ENCODE data around the gene PCDHB13.
"Not testable (repeated sequence)": the region's sequence is repeated elsewhere in the genome, so short reads cannot be mapped to it uniquely, and the experiment has no call there.

Gene PCDHB13

DNA sequence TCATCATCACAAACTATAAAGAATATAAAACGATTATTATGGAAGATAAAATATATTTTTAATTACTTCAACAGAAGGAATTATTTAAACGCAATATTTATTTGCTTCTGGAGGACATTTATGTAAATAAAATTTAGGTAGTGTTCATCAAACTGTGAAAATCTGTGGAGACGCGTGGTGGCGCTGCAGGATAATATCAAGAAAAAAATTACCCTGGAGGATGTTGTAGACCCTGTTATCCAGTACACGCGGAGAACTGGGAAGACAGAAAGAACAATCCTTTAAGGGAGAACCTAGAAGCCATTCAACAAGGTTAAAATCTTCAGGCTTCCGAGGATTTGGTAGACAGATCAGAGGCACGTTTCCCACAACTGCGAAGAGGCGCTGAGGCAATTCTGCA, 5.2 kb upstream of the PCDHB13 start, which contains the start of gene PCDHB12:
Gene PCDHB12 (plus strand): TSS at position 242 of the 400 bp plus-strand sequence. CDS start 189 bp downstream, outside the sequence.
- FAIRE-seq, result no peak

DNA sequence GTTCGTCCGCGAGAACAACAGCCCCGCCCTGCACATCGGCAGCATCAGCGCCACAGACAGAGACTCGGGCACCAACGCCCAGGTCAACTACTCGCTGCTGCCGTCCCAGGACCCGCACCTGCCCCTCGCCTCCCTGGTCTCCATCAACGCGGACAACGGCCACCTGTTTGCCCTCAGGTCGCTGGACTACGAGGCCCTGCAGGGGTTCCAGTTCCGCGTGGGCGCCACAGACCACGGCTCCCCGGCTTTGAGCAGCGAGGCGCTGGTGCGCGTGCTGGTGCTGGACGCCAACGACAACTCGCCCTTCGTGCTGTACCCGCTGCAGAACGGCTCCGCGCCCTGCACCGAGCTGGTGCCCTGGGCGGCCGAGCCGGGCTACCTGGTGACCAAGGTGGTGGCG, 3.4 kb upstream of the PCDHB13 start:
- not testable (repeated sequence) for FAIRE-seq

DNA sequence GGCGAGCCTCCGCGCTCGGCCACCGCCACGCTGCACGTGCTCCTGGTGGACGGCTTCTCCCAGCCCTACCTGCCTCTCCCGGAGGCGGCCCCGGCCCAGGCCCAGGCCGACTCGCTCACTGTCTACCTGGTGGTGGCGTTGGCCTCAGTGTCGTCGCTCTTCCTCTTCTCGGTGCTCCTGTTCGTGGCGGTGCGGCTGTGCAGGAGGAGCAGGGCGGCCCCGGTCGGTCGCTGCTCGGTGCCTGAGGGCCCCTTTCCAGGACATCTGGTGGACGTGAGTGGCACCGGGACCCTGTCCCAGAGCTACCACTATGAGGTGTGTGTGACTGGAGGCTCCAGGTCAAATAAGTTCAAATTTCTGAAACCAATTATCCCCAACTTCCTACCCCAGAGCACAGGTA, 2.9 kb upstream of the PCDHB13 start:
- not testable (repeated sequence) for FAIRE-seq

DNA sequence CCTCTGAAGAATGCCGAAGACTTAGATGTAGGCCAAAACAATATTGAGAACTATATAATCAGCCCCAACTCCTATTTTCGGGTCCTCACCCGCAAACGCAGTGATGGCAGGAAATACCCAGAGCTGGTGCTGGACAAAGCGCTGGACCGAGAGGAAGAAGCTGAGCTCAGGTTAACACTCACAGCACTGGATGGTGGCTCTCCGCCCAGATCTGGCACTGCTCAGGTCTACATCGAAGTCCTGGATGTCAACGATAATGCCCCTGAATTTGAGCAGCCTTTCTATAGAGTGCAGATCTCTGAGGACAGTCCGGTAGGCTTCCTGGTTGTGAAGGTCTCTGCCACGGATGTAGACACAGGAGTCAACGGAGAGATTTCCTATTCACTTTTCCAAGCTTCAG, 864 bp downstream of the PCDHB13 start:
- FAIRE-seq, result not testable (repeated sequence)

DNA sequence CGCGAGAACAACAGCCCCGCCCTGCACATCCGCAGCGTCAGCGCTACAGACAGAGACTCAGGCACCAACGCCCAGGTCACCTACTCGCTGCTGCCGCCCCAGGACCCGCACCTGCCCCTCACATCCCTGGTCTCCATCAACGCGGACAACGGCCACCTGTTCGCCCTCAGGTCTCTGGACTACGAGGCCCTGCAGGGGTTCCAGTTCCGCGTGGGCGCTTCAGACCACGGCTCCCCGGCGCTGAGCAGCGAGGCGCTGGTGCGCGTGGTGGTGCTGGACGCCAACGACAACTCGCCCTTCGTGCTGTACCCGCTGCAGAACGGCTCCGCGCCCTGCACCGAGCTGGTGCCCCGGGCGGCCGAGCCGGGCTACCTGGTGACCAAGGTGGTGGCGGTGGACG, 1.8 kb downstream of the PCDHB13 start:
- not testable (repeated sequence) for FAIRE-seq

DNA sequence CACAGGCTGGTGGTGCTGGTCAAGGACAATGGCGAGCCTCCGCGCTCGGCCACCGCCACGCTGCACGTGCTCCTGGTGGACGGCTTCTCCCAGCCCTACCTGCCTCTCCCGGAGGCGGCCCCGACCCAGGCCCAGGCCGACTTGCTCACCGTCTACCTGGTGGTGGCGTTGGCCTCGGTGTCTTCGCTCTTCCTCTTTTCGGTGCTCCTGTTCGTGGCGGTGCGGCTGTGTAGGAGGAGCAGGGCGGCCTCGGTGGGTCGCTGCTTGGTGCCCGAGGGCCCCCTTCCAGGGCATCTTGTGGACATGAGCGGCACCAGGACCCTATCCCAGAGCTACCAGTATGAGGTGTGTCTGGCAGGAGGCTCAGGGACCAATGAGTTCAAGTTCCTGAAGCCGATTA, 2.3 kb downstream of the PCDHB13 start:
- FAIRE-seq, result not testable (repeated sequence)

DNA sequence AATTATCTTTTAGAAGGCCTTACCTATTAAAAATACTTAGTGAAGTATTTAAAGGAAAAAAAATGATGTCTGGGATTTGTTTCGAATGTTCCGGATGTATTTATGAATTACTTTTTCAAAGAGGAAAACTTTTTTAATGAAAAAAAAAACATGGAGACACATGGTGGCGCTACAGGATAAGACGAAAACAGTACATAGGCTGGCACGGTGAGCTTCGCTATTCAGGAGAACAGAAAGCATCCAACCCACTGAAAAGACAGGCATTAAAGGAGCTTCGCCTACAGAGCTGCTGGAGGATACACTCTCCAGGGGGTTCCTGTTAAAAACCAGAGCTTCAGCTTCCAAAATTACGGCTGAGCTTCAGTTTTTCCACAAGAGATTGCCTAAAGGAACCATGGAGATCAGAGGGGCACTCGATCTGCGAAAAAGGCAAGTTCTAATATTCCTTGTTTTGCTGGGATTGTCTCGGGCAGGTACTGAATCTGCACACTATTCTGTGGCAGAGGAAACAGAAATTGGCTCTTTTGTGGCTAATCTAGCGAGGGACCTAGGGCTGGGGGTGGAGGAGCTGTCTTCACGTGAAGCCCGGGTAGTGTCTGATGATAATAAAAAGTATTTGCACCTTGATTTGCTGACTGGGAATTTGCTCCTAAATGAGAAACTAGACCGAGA, 9.5 kb downstream of the PCDHB13 start, which contains the start of gene PCDHB14:
Gene PCDHB14 (plus strand): TSS at position 232 of the 672 bp plus-strand sequence. CDS start 163 bp downstream, at position 395.
- FAIRE-seq, result no peak

DNA sequence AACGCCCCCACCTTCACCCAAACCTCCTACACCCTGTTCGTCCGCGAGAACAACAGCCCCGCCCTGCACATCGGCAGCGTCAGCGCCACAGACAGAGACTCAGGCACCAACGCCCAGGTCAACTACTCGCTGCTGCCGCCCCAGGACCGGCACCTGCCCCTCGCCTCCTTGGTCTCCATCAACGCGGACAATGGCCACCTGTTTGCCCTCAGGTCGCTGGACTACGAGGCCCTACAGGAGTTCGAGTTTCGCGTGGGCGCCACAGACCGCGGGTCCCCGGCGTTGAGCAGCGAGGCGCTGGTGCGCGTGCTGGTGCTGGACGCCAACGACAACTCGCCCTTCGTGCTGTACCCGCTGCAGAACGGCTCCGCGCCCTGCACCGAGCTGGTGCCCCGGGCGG, 11.1 kb downstream of the PCDHB13 start:
- not testable (repeated sequence) for FAIRE-seq

DNA sequence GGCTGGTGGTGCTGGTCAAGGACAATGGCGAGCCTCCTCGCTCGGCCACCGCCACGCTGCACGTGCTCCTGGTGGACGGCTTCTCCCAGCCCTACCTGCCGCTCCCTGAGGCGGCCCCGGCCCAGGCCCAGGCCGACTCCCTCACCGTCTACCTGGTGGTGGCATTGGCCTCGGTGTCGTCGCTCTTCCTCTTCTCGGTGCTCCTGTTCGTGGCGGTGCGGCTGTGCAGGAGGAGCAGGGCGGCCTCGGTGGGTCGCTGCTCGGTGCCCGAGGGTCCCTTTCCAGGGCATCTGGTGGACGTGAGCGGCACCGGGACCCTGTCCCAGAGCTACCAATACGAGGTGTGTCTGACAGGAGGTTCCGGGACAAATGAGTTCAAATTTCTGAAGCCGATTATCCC, 11.7 kb downstream of the PCDHB13 start:
- FAIRE-seq, result not testable (repeated sequence)

DNA sequence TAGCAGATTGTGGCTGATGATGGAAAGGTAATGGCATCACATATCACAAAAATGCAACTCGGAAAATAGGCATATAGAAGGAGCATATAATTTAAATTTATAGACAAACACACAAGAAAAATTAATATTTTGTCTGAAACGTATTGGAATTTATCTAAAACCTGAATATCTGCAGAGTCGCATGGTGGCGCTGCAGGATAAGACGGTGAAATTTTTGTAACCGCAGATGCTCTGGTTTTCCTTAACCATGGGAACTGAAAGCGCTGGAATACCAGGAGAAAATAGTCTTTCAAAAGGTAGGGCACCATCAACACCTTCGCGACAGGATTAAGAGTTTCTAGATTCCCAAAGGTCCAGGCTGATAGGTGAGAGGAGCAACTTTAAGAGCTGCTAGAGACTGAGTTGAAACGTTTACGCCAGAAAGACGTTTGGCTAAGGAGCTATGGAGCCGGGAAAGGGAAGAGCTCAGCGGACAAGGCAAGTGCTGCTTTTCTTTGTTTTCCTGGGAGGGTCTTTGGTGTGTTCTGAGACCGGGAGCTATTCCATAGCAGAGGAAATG, 20.5 kb downstream of the PCDHB13 start:
- FAIRE-seq, result no peak

DNA sequence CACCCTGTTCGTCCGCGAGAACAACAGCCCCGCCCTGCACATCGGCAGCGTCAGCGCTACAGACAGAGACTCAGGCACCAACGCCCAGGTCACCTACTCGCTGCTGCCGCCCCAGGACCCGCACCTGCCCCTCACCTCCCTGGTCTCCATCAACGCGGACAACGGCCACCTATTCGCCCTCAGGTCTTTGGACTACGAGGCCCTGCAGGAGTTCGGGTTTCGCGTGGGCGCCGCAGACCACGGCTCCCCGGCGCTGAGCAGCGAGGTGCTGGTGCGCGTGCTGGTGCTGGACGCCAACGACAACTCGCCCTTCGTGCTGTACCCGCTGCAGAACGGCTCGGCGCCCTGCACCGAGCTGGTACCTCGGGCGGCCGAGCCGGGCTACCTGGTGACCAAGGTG, 22.2 kb downstream of the PCDHB13 start:
- FAIRE-seq, result not testable (repeated sequence)

DNA sequence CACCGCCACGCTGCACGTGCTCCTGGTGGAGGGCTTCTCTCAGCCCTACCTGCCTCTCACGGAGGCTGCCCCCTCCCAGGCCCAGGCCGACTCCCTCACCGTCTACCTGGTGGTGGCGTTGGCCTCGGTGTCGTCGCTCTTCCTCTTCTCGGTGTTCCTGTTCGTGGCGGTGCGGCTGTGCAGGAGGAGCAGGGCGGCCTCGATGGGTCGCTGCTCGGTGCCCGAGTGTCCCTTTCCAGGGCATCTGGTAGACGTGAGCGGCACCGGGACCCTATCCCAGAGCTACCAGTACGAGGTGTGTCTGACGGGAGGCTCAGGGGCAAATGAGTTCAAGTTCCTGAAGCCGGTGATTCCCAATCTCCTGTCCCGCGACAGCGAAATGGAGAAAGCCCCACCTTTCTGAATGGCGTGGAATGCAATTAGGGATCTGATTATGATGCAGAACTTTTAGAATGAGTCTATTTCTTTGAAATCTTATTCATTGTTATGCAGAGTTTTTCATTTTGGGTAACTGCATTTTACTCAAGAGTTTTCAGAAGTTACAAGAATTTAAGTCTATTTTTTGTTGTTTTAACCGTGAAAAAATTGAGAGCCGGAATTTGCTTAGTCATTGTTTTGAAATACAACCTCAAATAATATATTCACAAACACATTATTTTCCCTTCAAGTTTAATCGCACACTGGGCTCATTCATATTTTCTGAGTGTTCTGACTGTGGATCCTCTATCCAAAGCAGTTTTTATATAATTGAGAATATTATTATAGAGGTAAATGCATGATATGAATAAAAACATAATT, 23.0 kb downstream of the PCDHB13 start:
- FAIRE-seq, result no peak

DNA sequence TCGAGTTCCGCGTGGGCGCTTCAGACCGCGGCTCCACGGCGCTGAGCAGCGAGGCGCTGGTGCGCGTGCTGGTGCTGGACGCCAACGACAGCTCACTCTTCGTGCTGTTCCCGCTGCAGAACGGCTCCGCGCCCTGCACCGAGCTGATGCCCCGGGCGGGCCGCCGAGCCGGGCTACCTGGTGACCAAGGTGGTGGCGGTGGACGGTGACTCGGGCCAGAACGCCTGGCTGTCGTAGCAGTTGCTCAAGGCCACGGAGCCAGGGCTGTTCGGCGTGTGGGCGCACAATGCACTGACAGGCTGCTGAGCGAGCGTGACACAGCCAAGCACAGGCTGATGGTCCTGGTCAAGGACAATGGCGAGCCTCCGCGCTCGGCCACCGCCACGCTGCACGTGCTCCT, 27.8 kb downstream of the PCDHB13 start:
- FAIRE-seq, result no peak

DNA sequence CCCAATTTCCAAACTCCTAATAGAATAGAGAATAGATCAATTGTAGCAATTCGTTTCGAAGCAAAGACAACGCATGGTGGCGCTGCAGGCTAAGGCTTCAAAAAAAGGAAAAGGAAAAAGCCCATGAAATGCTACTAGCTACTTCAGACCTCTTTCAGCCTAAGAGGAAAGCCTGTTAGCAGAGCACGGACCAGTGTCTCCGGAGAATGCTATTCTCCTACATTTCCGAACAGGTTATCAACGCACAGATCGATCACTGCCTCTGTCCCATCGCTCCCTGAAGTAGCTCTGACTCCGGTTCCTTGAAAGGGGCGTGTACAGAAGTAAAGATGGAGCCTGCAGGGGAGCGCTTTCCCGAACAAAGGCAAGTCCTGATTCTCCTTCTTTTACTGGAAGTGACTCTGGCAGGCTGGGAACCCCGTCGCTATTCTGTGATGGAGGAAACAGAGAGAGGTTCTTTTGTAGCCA, 31.6 kb downstream of the PCDHB13 start, which contains the start of gene PCDHB15:
Gene PCDHB15 (plus strand): TSS at position 146 of the 468 bp plus-strand sequence. CDS start 184 bp downstream, at position 330.
- FAIRE-seq, result no peak

DNA sequence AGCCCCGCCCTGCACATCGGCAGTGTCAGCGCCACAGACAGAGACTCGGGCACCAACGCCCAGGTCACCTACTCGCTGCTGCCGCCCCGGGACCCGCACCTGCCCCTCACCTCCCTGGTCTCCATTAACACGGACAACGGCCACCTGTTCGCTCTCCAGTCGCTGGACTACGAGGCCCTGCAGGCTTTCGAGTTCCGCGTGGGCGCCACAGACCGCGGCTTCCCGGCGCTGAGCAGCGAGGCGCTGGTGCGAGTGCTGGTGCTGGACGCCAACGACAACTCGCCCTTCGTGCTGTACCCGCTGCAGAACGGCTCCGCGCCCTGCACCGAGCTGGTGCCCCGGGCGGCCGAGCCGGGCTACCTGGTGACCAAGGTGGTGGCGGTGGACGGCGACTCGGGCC, 33.3 kb downstream of the PCDHB13 start:
- FAIRE-seq, result not testable (repeated sequence)

DNA sequence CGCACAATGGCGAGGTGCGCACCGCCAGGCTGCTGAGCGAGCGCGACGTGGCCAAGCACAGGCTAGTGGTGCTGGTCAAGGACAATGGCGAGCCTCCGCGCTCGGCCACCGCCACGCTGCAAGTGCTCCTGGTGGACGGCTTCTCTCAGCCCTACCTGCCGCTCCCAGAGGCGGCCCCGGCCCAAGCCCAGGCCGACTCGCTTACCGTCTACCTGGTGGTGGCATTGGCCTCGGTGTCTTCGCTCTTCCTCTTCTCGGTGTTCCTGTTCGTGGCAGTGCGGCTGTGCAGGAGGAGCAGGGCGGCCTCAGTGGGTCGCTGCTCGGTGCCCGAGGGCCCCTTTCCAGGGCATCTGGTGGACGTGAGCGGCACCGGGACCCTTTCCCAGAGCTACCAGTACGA, 33.7 kb downstream of the PCDHB13 start:
- FAIRE-seq, result not testable (repeated sequence)

DNA sequence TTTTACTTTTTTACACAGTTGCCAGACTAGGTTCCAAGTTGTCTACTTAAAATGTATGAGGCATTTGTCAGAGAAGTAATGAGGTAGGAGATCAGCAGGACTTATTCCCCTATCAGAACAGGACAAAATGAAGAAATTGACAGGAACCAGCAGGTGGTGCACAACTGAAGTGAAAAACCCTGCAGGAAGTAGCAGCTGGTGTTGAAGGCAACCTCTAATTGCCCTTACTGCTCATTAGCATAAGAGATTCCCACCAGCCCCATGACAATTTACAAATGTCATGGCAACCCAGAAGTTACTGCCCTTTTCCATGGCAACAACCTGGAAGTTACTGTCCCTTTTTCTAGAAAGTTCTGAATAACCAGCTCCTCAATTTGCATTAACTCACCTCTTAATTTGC, 36.9 kb downstream of the PCDHB13 start:
- FAIRE-seq, result no peak

DNA sequence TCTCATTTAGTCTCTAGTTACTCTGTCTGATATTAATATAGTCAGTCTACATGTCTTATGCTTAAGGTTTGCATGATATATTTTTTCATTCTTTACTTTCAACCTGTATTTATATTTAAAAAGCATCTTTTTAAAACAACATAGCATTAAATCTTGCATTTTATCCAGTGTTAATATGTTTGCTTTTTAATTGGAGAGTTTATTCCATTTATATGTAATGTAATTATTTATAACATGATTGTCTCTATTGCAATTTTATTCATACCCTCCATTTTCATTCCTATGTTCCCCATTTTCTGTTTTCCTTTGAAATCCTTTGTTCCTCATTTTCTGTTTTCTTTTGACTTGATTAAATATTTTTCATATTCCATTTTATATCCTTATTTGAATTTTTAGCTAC, 44.7 kb downstream of the PCDHB13 start:
- no peak for FAIRE-seq

DNA sequence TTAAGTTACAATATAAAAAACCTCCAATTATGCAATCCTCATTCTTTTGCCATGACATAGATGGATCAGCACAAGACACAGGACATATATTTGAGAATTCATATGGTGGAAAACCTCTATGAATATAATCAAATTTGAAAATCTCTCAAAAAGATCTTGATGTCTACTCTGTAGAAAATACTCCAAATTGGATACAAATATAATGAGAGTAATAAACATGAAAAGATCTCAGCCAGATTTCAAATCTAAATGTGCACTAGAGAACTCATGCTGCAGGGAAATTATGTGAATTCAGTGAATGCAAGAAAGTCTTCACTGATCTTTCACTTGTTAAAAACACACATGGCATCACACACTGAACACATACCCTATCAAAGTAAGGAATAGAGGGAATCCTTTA, 45.2 kb downstream of the PCDHB13 start:
- FAIRE-seq, result no peak

DNA sequence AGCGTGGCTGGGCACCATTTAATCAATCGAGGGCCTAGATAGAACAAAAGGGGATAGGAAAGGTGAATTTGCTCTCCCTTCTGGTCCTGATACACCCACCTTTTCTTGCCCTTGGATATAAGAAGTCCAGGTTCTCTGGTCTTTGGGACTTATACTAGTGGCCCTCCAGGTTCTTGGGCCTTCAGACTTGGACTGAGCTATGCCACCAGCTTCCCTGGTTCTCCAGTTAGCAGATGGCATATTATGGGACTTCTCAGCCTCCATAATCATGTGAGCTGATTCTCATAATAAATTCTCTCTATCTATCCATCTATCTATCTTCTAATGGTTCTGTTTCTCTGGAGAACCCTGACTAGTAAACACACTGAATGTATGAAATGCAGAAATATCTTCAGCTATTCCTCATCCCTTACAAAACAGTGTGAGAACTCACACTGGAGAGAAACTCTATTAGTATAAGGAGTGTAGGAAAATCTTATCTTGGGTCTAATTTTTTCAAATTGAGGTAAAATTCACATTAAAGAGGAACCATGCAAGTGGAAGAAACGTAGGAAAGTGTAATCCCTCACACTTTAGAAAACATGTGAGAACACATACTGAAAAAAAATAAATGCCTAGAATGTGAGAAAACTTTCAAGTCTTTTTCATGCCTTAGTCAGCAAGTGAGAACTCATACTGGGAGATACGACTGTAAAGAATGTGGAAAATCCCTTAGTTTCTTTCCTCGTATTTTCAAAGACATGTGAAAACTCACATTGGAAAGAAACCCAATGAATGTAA, 46.9 kb downstream of the PCDHB13 start:
- FAIRE-seq, result no peak

DNA sequence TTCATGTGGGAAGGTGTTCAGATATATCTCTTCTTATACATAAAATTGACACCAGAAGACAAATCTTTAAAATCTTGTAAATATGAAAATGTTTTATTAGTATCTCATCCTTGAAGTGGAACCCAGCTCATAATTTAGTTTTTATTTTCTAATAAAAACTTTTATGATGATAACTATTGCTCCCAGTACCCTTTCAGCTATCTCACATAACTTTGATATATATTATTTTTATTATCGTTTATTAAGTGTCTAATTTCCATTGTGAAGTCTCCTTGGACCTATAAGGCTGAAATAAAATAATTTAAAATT, 47.5 kb downstream of the PCDHB13 start:
- FAIRE-seq, result no peak
